A549 (cell line): ENCODE measurements around the gene CHST11. TPM values are rescaled to one million over a fixed set of nuclear protein-coding genes. Genes with fewer than 3 reads are reported as not detected.

Experiments
- ATAC-seq, 2 experiments: fragments of 200-7000 bp in 1 of 2; fragments of >200 bp in 1 of 2; cut with Nextera tagmentation in 1 of 2; cut with Tn5 transposase in 1 of 2; 3 replicates each; pipeline versions ENCODE4 v1.8.0 to v1.9.1; 2018 to 2020; ENCODE audit warnings: mild to moderate bottlenecking in 1 of 2, moderate library complexity in 1 of 2
- CTCF ChIA-PET: fragments of 300-600 bp; sonication (Branson Sonifier 250); formaldehyde crosslinking; extraction: SDS; loops from one replicate; lab custom pipeline; 2021; ENCODE audit warnings: antibody characterized with exemption, inconsistent platforms; lab: Yijun Ruan, JAX
- POLR2A ChIA-PET: fragments of 350-600 bp; formaldehyde crosslinking; extraction: SDS; loops from one replicate; lab custom pipeline; 2021; ENCODE audit warnings: antibody characterized with exemption, inconsistent platforms; lab: Yijun Ruan, JAX
- DNase-seq, 2 experiments: peaks; one replicate each; pipeline versions ENCODE4 v3.0.0 to v3.0.0-alpha.2; 2011 to 2016; ENCODE audit warnings: low read depth in 1 of 2, low spot score in 1 of 2
- FAIRE-seq: peaks from 2 replicates; lab custom pipeline; 2011; peaks lifted over from hg19 to GRCh38; lab: Jason Lieb, UNC
- H3K27ac ChIP-seq, 2 experiments: fragments of >200 bp; sonication (Bioruptor Twin); formaldehyde crosslinking; 3 replicates each; pipeline ENCODE4 v1.5.1; 2016 to 2017
- H3K4me1 ChIP-seq: fragments of >200 bp; sonication (Bioruptor Twin); formaldehyde crosslinking; 3 replicates; pipeline ENCODE4 v1.6.1; 2016
- H3K4me2 ChIP-seq: fragments of >200 bp; sonication (Bioruptor Twin); formaldehyde crosslinking; 3 replicates; pipeline ENCODE4 v1.6.1; 2016
- H3K4me3 ChIP-seq: fragments of >200 bp; sonication (Bioruptor Twin); formaldehyde crosslinking; 3 replicates; pipeline ENCODE4 v1.5.1; 2016
- H3K9me3 ChIP-seq: fragments of >200 bp; sonication (Bioruptor Twin); formaldehyde crosslinking; 3 replicates; pipeline ENCODE4 v1.6.1; 2016
- BCL3 ChIP-seq: fragments of >200 bp; sonication (Bioruptor Twin); formaldehyde crosslinking; IDR thresholded peaks from 3 replicates; pipeline ENCODE4 v1.6.1; 2016
- CBX8 ChIP-seq: fragments of 200-600 bp; sonication (generic); IDR thresholded peaks from 2 replicates; pipeline ENCODE4 v1.6.1; 2016
- CEBPB ChIP-seq, 2 experiments: fragments of >200 bp in 1 of 2; sonication (Bioruptor Twin) in 1 of 2; formaldehyde crosslinking in 1 of 2; IDR thresholded peaks; 2 replicates each; pipeline ENCODE4 v1.6.1; 2012 to 2016
- CHD4 ChIP-seq: fragments of 200-600 bp; sonication (generic); IDR thresholded peaks from 2 replicates; pipeline ENCODE4 v1.6.1; 2016; ENCODE audit warnings: antibody characterized with exemption, mild to moderate bottlenecking, borderline replicate concordance
- EP300 ChIP-seq, 2 experiments: fragments of >200 bp; sonication (Bioruptor Twin); formaldehyde crosslinking; IDR thresholded peaks; 2 replicates in 1 of 2; 3 replicates in 1 of 2; pipeline ENCODE4 v1.6.1; 2016 to 2017
- ESRRA ChIP-seq: fragments of 150-350 bp; IDR thresholded peaks from 2 replicates; pipeline ENCODE4 v1.6.1; 2014; ENCODE audit warnings: mild to moderate bottlenecking, low read length, borderline replicate concordance
- FOSL2 ChIP-seq, 2 experiments: fragments of 450-650 bp in 1 of 2; fragments of >200 bp in 1 of 2; sonication (Bioruptor Twin) in 1 of 2; formaldehyde crosslinking; IDR thresholded peaks; 2 replicates each; pipeline versions ENCODE4 v1.5.0 to v1.6.1; 2016 to 2020; ENCODE audit warnings: mild to moderate bottlenecking in 1 of 2, moderate library complexity in 1 of 2
- FOXS1 ChIP-seq: fragments of 250-450 bp; sonication (Bioruptor Pico); IDR thresholded peaks from 2 replicates; pipeline ENCODE4 v1.5.0; 2020; ENCODE audit warnings: mild to moderate bottlenecking, moderate library complexity
- GATA3 ChIP-seq: IDR thresholded peaks from 2 replicates; pipeline ENCODE4 v1.6.1; 2012; ENCODE audit warnings: borderline replicate concordance
- HOXA7 ChIP-seq: fragments of 250-450 bp; sonication (Bioruptor Pico); IDR thresholded peaks from 2 replicates; pipeline ENCODE4 v1.5.0; 2020; ENCODE audit warnings: mild to moderate bottlenecking, moderate library complexity
- HOXB5 ChIP-seq: fragments of 250-450 bp; sonication (Bioruptor Pico); IDR thresholded peaks from 2 replicates; pipeline ENCODE4 v1.5.0; 2020; ENCODE audit warnings: mild to moderate bottlenecking, moderate library complexity
- JUNB ChIP-seq: fragments of >200 bp; sonication (Bioruptor Twin); formaldehyde crosslinking; IDR thresholded peaks from 2 replicates; pipeline ENCODE4 v1.6.1; 2016
- KDM1A ChIP-seq: fragments of 200-600 bp; sonication (generic); IDR thresholded peaks from 2 replicates; pipeline ENCODE4 v1.6.1; 2016; ENCODE audit warnings: low read depth, mild to moderate bottlenecking
- MAZ ChIP-seq: fragments of 150-350 bp; IDR thresholded peaks from 2 replicates; pipeline ENCODE4 v1.6.1; 2014; ENCODE audit warnings: antibody characterized with exemption, low read depth, low read length, borderline replicate concordance
- NFE2L2 ChIP-seq: fragments of 150-350 bp; conservative IDR thresholded peaks from 2 replicates; pipeline ENCODE4 v1.6.1; 2014; ENCODE audit warnings: low read length
- NR3C1 ChIP-seq: fragments of >200 bp; sonication (Bioruptor Twin); formaldehyde crosslinking; IDR thresholded peaks from 3 replicates; pipeline ENCODE4 v1.6.1; 2017
- PHF8 ChIP-seq: fragments of 200-600 bp; sonication (generic); IDR thresholded peaks from 2 replicates; pipeline ENCODE4 v1.6.1; 2016; ENCODE audit warnings: low read depth, mild to moderate bottlenecking, antibody characterized with exemption, moderate library complexity, borderline replicate concordance
- POLR2AphosphoS2 ChIP-seq: conservative IDR thresholded peaks from 2 replicates; pipeline ENCODE4 v1.6.1; 2012; ENCODE audit warnings: low read length, improper control_type of control experiment, inconsistent platforms
- RCOR1 ChIP-seq: fragments of 150-350 bp; IDR thresholded peaks from 2 replicates; pipeline ENCODE4 v1.6.1; 2014; ENCODE audit warnings: antibody characterized with exemption, low read length, low read depth
- SMC3 ChIP-seq: fragments of >200 bp; sonication (Bioruptor Twin); formaldehyde crosslinking; IDR thresholded peaks from 3 replicates; pipeline ENCODE4 v1.6.1; 2018; ENCODE audit warnings: inconsistent platforms
- ZC3H11A ChIP-seq: fragments of 450-650 bp; IDR thresholded peaks from 2 replicates; pipeline ENCODE4 v1.6.1; 2014; ENCODE audit warnings: antibody characterized with exemption, mild to moderate bottlenecking
- ZSCAN20 ChIP-seq: fragments of 250-450 bp; sonication (Bioruptor Pico); IDR thresholded peaks from 2 replicates; pipeline ENCODE4 v1.8.0; 2022; ENCODE audit warnings: mild to moderate bottlenecking, moderate library complexity
- WGBS: methylation state at CpG from one replicate; pipeline ENCODE4 v1.1.6; 2017; ENCODE audit errors: missing lambda C conversion rate; 5-methylcytosine and 5-hydroxymethylcytosine counted together
- polyA plus RNA-seq, 4 experiments: library from polyadenylated mRNA; depleted of rRNA in 3 of 4; stranded (reverse); fragments of >200 nt; fragmentation: RNase III in 1 of 4; extraction: RNeasy Plus Mini Kit Qiagen cat#74134 plus additional on column Dnase treatment in 1 of 4; gene quantifications; 2 replicates in 3 of 4; 3 replicates in 1 of 4; pipeline ENCODE4 v1.2.3, GENCODE V29; 2011 to 2017
- TF ChIP-seq, protein P1 (sequence below): fragments of 250-450 bp; sonication (Bioruptor Pico); IDR thresholded peaks from 2 replicates; pipeline ENCODE4 v1.5.0; 2021; ENCODE audit warnings: mild to moderate bottlenecking, moderate library complexity, borderline replicate concordance
- TF ChIP-seq, protein P2 (sequence below): IDR thresholded peaks from 2 replicates; pipeline ENCODE4 v1.6.1; 2012; ENCODE audit warnings: low read depth, borderline replicate concordance
- TF ChIP-seq, protein P3 (sequence below): fragments of >200 bp; sonication (Bioruptor Twin); formaldehyde crosslinking; IDR thresholded peaks from 3 replicates; pipeline ENCODE4 v1.5.1; 2016

Gene CHST11
- polyA plus RNA-seq, 2 of the 4 experiments (the other 2 are of a cell fraction), result 19.2 to 21.8 TPM

- FAIRE-seq (no peak), DNase-seq (no peak), ATAC-seq (no peak)
- 0 out of 3 replicates have a peak, but pooled peaks cover 3% of the 10 kb centered on the region for H3K9me3 ChIP-seq
- H3K4me1 ChIP-seq, result no peaks in the 10 kb centered on the region
- CTCF ChIA-PET, result interaction anchor here (1.1 kb wide), 1 partner anchor 16 kb away, joined by 3 read pairs; no protein-coding TSS in a partner anchor
- POLR2A ChIA-PET, result no interaction called here
- no peak overlapping the region for H3K4me2 ChIP-seq
- H3K27ac ChIP-seq, result 0 out of 6 replicates have a peak overlapping the region, but pooled peaks of 1 of the 2 experiments have one; percentile 30
- H3K4me3 ChIP-seq, result no peak overlapping the region
- TF ChIP-seq HOXA7 (CRISPR knock-in tag), result no peak
- TF ChIP-seq CBX8, result no peak
- TF ChIP-seq EP300 (IDR thresholded peaks at IDR 0.05), result no peak
- no peak for TF ChIP-seq SMC3
- TF ChIP-seq RCOR1, result no peak
- no peak for TF ChIP-seq GATA3
- no peak for TF ChIP-seq MAZ
- TF ChIP-seq BCL3, result no peak
- no peak for TF ChIP-seq HOXB5 (CRISPR knock-in tag)
- TF ChIP-seq, protein P1, sequence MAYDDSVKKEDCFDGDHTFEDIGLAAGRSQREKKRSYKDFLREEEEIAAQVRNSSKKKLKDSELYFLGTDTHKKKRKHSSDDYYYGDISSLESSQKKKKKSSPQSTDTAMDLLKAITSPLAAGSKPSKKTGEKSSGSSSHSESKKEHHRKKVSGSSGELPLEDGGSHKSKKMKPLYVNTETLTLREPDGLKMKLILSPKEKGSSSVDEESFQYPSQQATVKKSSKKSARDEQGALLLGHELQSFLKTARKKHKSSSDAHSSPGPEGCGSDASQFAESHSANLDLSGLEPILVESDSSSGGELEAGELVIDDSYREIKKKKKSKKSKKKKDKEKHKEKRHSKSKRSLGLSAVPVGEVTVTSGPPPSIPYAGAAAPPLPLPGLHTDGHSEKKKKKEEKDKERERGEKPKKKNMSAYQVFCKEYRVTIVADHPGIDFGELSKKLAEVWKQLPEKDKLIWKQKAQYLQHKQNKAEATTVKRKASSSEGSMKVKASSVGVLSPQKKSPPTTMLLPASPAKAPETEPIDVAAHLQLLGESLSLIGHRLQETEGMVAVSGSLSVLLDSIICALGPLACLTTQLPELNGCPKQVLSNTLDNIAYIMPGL (CRISPR knock-in tag), result no peak
- TF ChIP-seq, protein P2, sequence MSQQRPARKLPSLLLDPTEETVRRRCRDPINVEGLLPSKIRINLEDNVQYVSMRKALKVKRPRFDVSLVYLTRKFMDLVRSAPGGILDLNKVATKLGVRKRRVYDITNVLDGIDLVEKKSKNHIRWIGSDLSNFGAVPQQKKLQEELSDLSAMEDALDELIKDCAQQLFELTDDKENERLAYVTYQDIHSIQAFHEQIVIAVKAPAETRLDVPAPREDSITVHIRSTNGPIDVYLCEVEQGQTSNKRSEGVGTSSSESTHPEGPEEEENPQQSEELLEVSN, result no peak
- TF ChIP-seq ESRRA, result no peak
- no peak for TF ChIP-seq JUNB
- no peak for TF ChIP-seq ZSCAN20
- TF ChIP-seq PHF8, result no peak
- TF ChIP-seq CEBPB (IDR thresholded peaks at IDR 0.05), result no peak
- no peak for TF ChIP-seq CHD4
- 97% methylated on average over 3 of the region's 3 CpGs for WGBS
Measured at GRCh38 chr12:104479123-104479662, 22.4 kb downstream of the CHST11 start.

- TF ChIP-seq NR3C1 (no peak), RCOR1 (no peak), GATA3 (no peak)
- TF ChIP-seq, all 56 proteins: peak for 0
- FAIRE-seq, result no peak
- H3K27ac ChIP-seq, result no peak overlapping the region
Measured at GRCh38 chr12:104480012-104480411, 23.3 kb downstream of the CHST11 start.

DNA sequence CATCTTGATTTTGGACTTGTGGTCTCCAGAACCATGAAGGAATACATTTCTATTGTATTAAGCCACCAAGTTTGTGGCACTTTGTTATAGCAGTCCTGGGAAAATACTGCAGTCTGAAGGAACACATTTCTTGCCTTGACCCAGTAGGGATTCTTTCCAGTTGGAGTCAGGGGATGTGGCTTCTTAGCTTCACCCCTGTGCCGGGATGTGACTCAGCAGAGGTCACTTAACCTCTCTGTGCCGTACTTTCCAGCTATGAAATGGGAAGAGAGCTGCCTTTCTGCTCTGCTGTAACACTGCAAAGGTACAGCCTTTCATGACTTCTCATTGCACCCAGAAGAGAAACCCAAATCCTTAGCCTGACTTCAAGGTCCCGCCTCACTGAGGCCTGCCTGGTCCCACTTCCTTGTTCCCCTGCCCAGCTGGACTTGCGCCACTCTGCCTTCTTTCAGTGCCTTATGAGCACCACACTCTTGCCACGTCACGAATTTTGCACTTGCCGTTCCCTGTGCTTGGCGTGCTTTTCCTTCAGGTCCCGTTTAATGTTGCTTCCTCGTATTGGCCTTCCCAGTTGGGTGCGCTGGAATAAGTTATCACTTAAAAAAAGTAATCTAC, 24.2 kb downstream of the CHST11 start:
- ChIA-PET CTCF (interaction anchor here (0.6 to 1.6 kb wide), 3 partner anchors 23 to 739 kb away, joined by 3 to 5 read pairs (median 4); no protein-coding TSS in a partner anchor), POLR2A (no interaction called here)
- Histone ChIP-seq H3K4me1 (peaks cover under 1% of the 10 kb centered on the region; the same call in 1 of the 3 replicates), H3K4me2 (no peak overlapping the region), H3K4me3 (no peak overlapping the region), H3K27ac (no peak overlapping the region), H3K9me3 (0 out of 3 replicates have a peak, but pooled peaks cover 3% of the 10 kb centered on the region)
- DNase-seq, result no peak
- 88% methylated on average over 11 of the region's 11 CpGs for whole genome bisulfite sequencing
- FAIRE-seq, result no peak
- no peak for ATAC-seq
- TF ChIP-seq POLR2AphosphoS2 (no peak), EP300 (IDR thresholded peaks at IDR 0.05) (no peak), ZC3H11A (no peak), NFE2L2 (no peak), FOSL2 (IDR thresholded peaks at IDR 0.05) (no peak), FOSL2 (CRISPR knock-in tag; IDR thresholded peaks at IDR 0.05) (no peak), KDM1A (no peak), FOXS1 (CRISPR knock-in tag) (no peak), CBX8 (no peak), RCOR1 (no peak), ESRRA (no peak)
- TF ChIP-seq, protein P1 (CRISPR knock-in tag), result no peak
- TF ChIP-seq, protein P3, sequence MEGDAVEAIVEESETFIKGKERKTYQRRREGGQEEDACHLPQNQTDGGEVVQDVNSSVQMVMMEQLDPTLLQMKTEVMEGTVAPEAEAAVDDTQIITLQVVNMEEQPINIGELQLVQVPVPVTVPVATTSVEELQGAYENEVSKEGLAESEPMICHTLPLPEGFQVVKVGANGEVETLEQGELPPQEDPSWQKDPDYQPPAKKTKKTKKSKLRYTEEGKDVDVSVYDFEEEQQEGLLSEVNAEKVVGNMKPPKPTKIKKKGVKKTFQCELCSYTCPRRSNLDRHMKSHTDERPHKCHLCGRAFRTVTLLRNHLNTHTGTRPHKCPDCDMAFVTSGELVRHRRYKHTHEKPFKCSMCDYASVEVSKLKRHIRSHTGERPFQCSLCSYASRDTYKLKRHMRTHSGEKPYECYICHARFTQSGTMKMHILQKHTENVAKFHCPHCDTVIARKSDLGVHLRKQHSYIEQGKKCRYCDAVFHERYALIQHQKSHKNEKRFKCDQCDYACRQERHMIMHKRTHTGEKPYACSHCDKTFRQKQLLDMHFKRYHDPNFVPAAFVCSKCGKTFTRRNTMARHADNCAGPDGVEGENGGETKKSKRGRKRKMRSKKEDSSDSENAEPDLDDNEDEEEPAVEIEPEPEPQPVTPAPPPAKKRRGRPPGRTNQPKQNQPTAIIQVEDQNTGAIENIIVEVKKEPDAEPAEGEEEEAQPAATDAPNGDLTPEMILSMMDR, result no peak

More at GRCh38 chr12:104480012-104480411, 23.3 kb downstream of the CHST11 start:
- DNase-seq (no peak), ATAC-seq (no peak)
- Histone ChIP-seq H3K4me2 (no peak overlapping the region), H3K4me3 (no peak overlapping the region), H3K4me1 (no peaks in the 10 kb centered on the region), H3K9me3 (0 out of 3 replicates have a peak, but pooled peaks cover 3% of the 10 kb centered on the region)
- POLR2A ChIA-PET, result no interaction called here
- WGBS, result 88% methylated on average over 3 of the region's 3 CpGs
- CTCF ChIA-PET, result no interaction called here
